NB4 (cell line): Measurements from ENCODE around the gene CAMSAP1.

ENCODE experiments used
- DNase-seq: peaks from one replicate; pipeline ENCODE4 v3.0.0; 2010; ENCODE audit warnings: low read depth
- H3K4me3 ChIP-seq: one replicate; pipeline ENCODE4 v1.5.1; 2011; ENCODE audit warnings: mild to moderate bottlenecking, low read depth, low read length, moderate library complexity
- CTCF ChIP-seq: IDR thresholded peaks from one replicate; pipeline ENCODE4 v1.5.1; 2012; ENCODE audit warnings: low read depth, low read length
- MYC ChIP-seq: IDR thresholded peaks from 2 replicates; pipeline ENCODE4 v1.6.1; 2011; ENCODE audit warnings: low read depth, low read length
- POLR2A ChIP-seq: IDR thresholded peaks from 2 replicates; pipeline ENCODE4 v1.6.1; 2011; ENCODE audit warnings: mild to moderate bottlenecking; ENCODE audit not compliant: insufficient read length; ENCODE audit errors: extremely low read depth
- TF ChIP-seq, protein P1 (sequence below): IDR thresholded peaks from 2 replicates; pipeline ENCODE4 v1.6.1; 2011; ENCODE audit warnings: low read depth, low read length

Gene CAMSAP1

DNA sequence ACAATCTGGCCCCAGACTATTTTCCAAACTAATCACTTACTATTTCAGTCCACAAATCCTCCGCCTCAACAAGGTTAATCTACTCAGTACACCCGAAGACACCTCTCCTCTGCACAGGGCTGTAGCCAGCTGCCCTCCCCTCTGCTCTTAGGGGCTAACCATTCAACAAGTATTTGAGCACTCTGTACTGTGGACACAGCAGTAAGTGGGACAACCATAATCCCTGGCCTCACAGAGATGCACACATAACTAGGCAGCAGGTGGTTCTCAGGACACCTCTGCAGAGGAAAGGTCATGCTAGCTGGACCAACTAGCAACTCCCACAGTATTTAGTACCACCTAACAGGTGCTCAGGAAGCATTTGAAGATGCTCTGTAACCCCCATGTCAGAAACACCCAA is 5.5 kb downstream of the CAMSAP1 start:
- DNase-seq: no peak
- TF ChIP-seq POLR2A: no peak
- TF ChIP-seq MYC: no peak
- TF ChIP-seq, protein P1, sequence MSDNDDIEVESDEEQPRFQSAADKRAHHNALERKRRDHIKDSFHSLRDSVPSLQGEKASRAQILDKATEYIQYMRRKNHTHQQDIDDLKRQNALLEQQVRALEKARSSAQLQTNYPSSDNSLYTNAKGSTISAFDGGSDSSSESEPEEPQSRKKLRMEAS: no peak
- TF ChIP-seq CTCF: no peak
- no peak overlapping the region for H3K4me3 ChIP-seq

- H3K4me3 ChIP-seq: no peak overlapping the region
- DNase-seq: no peak
- TF ChIP-seq CTCF (no peak), MYC (no peak), POLR2A (no peak)
- TF ChIP-seq, protein P1: no peak
These were observed 6.2 kb downstream of the CAMSAP1 start for GRCh38 chr9:135901031-135901758.

- DNase-seq: no peak
- TF ChIP-seq MYC (no peak), CTCF (no peak), POLR2A (no peak)
- TF ChIP-seq, protein P1: no peak
These were observed 8.5 kb downstream of the CAMSAP1 start for GRCh38 chr9:135898634-135899407.

GRCh38 chr9:135896626-135897025 is 10.7 kb downstream of the CAMSAP1 start:
- no peak for DNase-seq
- TF ChIP-seq CTCF (no peak), MYC (no peak), POLR2A (no peak)
- TF ChIP-seq, protein P1: no peak
- no peak overlapping the region for H3K4me3 ChIP-seq

More at GRCh38 chr9:135898634-135899407, 8.5 kb downstream of the CAMSAP1 start:
- no peak overlapping the region for H3K4me3 ChIP-seq

DNA sequence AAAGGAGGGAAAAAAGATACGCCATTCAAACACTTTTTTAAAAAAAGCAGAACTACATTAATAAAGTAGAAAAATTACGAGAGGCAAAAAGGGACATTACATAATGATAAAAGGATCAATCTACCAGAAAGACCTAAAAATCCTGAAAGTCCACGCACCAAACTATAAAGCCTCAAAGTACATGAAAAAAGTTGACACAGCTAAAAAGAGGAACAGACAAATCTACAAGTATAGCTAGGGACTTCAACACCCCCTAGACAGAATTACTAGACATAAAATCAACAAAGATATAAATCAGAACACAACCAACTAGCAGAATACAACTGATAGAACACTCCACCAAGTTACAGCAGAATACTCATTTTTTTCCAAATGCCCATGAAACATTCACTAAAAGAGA is 11.1 kb downstream of the CAMSAP1 start:
- TF ChIP-seq CTCF (no peak), MYC (no peak), POLR2A (no peak)
- TF ChIP-seq, protein P1: no peak
- no peak for DNase-seq
- H3K4me3 ChIP-seq: no peak overlapping the region
